ENCODE data around the gene SHE.
A peak's percentile ranks its signal among the peaks of the same experiment; 100 is the strongest.

The SHE gene

DNA sequence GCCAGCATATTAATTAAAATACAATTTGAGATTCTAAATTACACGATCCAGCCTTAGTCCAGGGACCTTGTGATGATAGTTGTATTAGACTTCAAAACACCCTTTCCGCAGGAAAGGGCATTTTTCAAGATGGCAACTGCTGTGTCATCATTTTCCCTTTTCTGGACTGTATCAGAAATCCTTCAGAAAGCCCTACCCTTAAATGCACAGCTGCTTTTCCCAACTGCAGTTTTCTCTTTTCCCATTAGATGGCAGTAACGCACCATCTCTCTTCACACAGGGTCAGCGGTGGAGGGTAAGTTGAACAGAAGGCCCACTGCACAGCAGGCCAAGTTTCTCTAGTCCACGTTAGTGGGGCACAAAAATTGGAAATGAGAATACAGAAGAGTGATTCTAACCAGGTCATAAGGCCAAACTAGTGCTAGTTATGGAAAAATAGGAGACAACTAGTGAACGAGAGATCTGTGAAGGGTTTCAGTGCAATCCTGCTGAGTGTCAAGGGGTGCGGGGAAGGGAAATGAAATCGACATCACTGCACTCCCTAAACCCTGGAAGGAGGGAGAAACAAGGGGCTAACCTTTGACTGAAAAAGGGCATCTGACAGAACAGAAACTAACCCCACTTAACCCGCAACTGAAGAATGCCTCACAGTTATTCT lies 22.3 kb downstream of the SHE start:
- peak in 2 of 3 experiments; percentile 24 to 42 for DNase-seq (ENCODE audit: low read depth in 3 of 3)

DNA sequence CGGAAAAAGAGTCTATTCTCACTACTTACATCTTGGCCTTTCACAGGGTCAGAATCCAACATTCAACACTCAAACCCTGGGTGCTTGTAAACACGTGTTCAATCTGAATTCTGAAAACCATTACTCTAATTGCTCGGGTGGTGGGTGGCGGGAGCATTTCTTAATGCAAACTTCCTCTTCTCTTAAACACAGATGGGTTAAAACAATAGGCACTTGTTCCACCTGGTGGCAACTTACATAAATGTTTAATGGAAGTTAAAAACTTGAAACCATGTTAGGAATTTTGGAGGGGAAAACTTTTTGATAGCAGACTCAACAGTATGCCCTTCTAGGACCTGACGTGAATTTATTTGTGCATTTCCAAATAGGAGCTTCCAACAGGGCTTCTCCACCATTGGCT lies 23.6 kb downstream of the SHE start:
- DNase-seq (ENCODE audit: low read depth in 3 of 3) = no peak

DNA sequence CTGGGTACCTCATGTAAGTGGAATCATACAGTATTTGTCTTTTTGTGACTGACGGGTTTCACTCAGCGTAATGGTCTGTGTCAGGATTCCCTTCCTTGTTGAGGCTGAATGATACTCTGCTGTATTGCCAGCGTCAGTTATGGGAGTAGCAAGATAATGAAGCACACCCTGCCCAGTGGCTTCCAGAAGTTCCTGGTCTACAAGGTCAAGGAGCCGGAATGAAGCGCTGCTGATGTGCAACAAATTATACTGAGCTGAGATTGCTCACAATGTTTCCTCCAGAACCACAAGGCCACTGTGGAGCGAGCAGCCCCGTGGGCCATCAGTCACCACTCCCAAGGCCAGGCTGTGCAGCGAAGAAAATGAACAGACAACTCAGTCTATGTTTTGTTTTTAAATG lies 24.2 kb downstream of the SHE start:
- no peak for DNase-seq (ENCODE audit: low read depth in 3 of 3)

DNA sequence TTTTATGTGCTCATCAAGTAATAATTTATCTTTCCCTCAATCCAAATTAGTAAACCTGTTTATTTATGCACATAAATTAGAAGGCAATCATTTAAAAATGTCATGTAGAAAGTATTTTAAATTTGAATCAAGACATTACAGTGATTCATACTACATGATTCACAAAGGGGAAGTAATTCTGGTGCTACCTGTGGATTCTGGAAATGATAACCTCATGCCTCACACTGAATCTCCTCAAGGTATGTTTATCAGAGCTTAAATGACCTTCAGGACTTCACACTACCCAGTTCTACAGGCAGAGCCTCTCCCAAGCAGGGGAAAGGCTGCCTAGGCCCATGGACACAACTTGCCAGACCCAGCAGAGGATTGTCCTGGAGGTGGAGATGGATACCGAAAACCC lies 25.4 kb downstream of the SHE start:
- DNase-seq (ENCODE audit: low read depth in 3 of 3) = no peak

DNA sequence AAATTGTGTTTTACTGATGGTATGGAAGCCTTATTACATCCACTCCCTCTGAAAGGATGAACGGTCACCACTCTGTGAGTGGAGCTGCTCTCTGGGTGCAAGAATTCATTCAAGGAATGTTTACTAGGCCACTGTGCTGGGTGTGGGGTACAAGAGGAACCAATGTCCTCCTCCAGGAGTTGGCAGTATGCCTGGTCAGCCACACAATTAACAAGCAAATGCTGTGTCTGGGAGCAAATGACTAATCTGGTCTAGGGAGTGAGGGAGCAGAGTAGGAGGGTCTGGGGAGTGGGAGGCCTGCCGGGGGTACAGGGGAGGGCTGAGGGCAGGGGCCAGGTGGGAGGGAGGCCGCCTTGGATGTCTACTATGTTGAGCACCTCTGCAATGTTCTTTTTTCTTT lies 27.4 kb downstream of the SHE start:
- no peak for DNase-seq (ENCODE audit: low read depth in 3 of 3)

DNA sequence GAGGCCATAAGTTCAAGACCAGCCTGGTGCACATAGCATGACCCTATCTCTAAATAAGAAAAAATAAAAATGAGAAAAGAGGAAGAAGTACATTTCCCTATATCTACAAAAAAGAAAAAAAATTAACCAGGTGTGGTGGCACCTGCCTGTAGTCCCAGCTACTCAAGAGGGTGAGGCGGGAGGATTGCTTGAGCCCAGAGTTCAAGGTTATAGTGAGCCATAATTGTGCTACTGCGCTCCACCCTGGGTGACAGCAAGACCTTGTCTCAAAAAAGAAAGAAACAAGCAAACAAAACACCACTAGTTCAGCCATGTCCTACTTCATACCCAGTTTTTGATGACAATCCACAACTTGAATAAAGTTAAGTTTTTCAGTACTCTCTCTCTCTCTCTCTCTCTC lies 30.9 kb downstream of the SHE start:
- no peak for DNase-seq (ENCODE audit: low read depth in 3 of 3)

DNA sequence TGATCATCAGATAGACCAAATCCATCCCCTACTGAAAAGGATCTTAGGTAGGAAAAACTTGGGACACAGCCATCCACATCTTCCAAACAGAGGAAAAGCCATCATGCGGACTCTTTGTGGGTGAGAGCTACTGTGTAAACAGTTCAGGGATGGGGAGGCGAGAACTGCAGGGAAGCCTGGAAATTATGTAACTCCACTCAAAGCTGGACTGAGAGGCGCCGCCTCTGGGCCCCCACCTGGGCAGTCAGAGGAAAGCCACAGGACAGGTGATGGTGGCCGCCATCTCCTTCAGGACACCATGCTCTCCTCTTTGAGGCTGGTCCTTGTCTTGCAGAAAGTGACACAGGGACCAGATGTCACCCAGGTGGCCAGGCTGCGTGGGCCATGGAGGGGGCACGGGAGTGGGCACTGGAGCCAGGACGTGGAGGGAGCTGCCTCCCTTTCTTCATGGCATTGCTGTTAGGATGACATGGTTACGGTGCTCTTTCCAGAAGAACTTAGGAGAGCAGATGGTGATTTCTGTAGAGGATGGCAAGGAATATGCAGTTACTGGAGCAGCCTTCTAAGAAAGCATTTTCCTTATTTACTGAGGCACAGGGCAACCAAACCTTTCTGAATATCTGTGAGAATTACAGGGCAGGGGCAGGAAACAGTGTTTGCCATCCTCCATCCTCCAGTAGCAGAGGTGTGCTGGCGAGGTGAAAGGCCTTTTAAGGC lies 32.2 kb downstream of the SHE start:
- no peak for DNase-seq (ENCODE audit: low read depth in 3 of 3)

DNA sequence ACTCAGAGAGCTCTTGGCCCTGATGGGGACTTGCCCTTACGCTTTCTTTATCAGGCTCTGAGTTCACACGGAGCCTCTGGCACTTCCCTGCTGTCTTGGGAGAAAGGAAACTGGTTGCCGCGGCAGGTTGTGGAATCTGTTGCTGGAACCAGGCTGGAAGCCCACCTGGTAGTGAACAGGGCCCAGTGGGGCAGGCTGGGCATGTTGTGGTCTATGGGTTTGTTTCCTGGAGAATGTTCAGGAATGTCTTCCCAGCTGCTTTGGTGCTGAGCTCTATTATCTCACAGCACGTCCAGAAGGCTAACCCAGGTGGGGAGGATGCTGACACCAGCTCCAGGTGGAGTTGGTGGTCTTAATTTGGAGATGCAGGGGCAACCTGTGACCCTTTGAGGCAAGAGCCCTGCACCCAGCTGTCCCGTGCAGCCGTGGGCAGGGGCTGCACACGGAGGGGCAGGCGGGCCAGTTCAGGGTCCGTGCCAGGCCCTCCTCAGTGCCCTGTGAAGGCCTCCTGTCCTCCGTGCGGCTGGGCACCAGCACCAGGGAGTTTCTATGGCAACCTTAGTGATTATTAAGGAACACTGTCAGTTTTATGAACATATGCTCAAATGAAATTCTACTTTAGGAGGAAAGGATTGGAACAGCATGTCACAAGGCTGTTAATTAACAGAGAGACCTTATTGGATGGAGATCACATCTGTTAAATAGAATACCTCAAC lies 33.5 kb downstream of the SHE start:
- DNase-seq (ENCODE audit: low read depth in 3 of 3) = no peak

DNA sequence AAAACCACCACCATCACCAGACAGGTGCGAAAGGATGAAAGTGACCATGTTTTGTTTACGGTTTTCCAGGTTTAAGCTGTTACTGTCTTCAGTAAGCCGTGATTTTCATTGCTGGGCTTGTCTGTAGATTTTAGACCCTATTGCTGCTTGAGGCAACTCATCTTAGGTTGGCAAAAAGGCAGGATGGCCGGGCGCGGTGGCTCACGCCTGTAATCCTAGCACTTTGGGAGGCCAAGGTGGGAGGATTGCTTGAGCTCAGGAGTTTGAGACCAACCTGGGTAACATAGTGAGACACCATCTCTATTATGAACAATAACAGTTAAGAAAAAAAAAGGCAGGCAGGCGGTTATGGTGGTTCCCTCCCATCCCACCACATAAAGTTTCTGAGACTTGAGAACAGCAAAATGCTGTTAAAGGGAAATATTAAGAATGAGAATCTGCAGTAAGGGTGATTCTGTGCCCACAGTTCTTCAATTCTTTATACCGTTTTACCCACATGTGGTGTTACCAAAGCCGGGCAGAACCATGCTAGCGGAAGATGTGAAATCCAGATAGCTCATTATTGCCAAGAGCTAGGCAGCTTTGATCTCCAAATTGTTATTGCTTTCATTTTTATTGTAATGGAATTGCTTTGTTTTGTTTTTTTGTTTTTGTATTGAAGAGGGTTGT lies 34.6 kb downstream of the SHE start:
- DNase-seq (ENCODE audit: low read depth in 3 of 3) = no peak

DNA sequence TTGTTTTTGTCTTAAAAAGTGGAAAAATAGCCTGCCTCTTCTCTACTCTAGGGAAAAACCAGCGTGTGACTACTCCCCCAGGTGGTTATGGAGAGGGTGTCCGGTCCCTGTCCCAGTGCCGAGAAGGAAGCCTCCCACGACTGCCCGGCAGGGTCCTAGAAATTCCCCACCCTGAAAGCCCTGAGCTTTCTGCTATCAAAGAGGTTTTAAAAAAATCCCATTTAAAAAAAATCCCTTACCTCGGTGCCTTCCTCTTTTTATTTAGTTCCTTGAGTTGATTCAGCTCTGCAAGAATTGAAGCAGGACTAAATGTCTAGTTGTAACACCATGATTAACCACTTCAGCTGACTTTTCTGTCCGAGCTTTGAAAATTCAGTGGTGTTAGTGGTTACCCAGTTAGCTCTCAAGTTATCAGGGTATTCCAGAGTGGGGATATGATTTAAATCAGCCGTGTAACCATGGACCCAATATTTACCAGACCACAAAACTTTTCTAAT lies 35.2 kb downstream of the SHE start:
- DNase-seq (ENCODE audit: low read depth in 3 of 3) = no peak

DNA sequence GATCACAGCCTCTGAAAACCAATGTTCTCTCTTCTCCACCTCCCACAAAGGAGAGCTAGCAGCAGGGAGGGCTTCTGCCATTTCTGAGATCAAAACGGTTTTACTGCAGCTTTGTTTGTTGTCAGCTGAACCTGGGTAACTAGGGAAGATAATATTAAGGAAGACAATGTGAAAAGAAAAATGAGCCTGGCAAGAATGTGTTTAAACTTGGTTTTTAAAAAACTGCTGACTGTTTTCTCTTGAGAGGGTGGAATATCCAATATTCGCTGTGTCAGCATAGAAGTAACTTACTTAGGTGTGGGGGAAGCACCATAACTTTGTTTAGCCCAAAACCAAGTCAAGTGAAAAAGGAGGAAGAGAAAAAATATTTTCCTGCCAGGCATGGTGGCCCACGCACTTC lies 36.0 kb downstream of the SHE start:
- no peak for DNase-seq (ENCODE audit: low read depth in 3 of 3)

DNA sequence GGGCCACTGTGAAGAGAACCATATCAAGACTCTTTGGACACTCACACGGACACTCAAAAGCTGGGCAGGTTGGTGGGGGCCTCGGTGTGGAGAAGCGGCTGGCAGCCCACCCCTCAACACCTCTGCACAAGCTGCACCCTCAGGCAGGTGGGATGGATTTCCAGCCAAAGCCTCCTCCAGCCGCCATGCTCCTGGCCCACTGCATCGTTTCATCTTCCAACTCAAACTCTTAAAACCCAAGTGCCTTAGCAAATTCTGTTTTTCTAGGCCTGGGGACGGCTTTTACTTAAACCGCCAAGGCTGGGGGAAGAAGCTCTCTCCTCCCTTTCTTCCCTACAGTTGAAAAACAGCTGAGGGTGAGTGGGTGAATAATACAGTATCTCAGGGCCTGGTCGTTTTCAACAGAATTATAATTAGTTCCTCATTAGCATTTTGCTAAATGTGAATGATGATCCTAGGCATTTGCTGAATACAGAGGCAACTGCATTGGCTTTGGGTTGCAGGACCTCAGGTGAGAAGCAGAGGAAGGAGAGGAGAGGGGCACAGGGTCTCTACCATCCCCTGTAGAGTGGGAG lies 36.5 kb downstream of the SHE start:
- DNase-seq (ENCODE audit: low read depth in 3 of 3) = no peak

DNA sequence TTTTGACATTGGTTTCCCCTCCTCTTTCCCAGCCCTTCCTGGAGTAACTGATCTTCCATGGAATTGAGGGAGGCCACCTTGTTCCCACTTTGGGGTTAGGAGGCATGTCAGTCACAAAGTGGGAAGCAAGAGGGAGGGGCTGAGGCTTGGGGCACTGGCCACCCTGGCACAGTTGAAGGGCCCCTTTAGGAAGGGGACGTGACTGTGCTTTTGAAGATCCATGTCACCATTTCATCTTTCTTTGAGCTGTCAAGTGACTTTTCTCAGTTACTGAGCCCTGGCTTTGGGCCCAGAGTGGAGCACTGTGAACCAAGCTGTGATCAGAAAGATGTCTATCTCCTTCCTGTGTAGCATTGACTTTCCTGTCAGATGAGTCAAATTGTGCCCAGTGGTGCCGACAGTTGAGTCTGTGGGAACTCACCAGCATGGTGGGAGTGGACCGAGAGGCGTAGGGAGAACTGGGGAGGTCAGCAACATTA lies 38.7 kb downstream of the SHE start:
- DNase-seq (ENCODE audit: low read depth in 3 of 3) = peak in 2 of 3 experiments; percentile 35 to 38

DNA sequence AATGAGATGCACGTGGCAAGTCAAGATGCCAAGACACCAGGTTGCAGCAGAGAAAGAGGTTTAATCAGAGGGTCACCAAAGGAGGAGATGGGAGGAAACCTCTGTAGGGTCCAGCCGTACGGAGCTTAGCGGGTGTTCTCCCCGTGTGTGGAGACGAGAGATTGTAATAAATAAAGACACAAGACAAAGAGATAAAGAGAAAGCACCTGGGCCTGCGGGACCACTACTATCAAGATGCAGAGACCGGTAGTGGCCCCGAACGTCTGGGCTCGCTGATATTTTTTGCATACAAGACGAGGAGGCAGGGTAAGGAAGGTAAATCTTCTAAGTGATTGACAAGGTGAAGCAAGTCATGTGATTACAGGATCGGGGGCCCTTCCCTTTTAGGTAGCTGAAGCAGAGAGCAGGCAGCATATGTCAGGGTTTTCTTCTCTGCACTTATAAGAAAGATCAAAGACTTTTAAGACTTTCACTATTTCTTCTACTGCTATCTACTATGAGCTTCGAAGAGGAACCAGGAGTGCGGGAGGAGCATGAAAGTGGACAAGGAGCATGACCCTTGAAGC lies 41.4 kb downstream of the SHE start:
- DNase-seq (ENCODE audit: low read depth in 3 of 3) = no peak

DNA sequence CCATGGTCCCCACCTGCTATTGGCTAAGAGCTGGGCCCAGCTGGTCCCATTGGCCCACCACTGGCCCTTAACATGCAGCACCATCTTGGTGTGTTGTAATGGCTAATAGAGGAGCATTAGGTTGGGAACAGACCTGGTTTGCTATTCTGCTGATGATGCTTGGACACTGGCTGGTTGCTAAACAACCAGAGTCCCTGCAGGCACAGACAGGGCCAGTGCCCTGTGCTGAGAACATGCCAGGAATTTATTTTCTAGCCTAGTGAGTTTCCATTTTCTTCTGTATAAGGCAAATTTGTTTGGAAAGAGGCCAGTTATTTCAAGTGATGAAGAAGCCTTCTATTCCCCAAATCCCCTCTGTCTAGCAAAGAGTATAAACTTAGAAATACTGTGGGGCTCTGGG lies 43.1 kb downstream of the SHE start:
- DNase-seq (ENCODE audit: low read depth in 3 of 3) = no peak

DNA sequence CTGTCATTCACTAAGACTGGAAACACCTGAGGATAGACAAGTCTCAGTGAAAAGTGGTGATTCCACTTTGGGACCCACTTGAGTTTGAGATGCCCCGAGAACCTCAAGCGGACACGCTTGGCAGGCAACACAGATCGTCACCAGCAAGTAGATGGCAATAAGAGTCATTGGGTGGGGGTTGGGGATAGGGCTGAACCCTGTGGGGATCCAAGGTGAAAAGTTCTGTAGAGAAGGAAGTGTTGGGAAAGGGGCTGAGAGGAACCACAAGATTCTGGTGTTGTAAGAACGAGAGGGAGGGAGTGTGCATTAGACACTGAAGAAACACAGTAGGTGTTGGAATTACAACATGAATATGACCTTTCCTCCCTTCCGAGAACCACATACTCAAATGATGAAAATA lies 45.6 kb downstream of the SHE start:
- no peak for DNase-seq (ENCODE audit: low read depth in 3 of 3)

DNA sequence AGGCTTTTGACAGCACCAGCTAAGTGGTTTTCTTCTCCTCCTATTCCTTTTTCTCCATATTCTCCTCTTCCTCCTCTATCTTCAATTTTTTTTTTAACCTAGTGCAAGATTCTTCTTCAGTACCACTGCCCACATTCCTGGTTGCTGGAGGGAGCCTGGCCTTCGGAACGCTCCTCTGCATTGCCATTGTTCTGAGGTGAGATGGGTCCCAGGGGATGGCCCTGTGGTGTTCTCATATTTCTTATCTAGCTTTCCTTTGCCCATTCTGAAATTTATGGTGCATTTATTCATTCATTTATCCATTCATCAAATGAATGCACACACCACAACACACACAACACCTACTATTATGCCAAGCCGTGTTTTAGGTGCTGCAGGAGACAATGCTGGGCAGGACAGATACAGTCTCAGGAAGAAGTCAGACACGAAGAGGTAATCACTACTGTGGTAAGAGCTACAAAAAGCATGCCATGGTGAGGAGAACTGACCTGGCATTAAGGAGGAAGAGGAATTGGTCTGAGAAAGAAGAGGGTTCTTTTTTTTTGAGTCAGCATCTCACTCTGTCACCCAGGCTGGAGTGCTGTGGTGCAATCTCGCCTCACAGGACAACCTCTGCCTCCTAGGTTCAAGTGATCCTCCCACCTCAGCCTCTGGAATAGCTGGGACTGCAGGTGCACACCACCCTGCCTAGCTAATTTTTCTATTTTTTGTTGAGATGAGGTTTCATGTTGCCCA lies 47.7 kb downstream of the SHE start:
- DNase-seq (ENCODE audit: low read depth in 3 of 3) = no peak

DNA sequence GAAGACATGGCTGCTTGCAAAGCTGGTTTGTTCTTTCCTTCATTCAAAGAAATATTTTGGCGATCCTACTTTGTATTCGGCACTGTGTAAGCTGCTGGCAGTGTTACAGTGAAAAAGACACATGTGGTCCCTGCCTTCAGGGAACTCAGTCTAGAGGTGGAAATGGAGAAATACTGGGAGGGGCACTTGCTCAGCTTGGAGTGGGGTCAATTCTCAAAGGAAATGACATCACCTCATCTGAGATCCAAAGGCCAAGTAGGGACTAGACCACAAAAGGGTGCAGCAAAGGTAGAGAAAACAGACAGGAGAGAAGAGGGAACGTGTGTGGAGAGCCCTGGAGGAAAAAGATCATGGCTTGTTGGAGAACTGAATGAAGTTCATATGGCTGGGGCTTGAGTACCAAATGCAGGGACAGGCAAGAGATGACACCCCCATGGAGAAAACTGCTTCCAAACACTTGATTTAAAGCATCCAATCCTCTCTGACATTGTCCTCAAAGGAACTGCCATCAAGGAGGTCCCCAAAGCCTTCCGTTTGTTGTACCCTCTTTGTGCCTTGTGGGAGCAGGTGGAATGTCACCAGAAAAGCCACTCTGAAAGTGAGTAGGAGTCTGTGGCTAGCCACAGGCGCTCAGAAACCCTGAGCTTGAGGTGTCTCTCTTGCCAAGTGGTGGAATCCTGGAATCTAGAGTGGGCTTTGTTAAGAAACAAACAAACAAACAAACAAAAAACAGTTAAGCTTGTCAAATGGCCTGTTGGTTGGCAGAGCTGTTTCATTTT lies 48.4 kb downstream of the SHE start:
- DNase-seq (ENCODE audit: low read depth in 3 of 3) = no peak

DNA sequence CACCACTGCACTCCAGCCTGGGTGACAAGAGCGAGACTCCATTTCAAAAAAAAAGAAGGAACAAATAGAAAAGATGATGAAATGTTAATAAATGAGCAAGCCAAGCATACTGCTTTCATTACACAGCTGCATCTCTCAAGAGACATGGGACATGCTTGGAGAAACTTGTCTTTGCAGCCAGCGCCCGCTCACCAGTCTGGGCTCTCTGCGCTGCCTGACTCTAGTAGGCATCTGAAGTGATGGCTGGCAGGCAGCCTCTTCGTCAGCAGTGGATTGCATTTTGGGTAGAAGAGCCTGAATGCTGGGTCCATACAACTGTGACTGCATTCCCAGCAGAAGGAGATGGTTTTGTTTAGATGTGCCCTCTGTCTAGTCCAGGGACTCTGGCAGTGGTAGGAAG lies 49.1 kb downstream of the SHE start:
- DNase-seq (ENCODE audit: low read depth in 3 of 3) = no peak

DNA sequence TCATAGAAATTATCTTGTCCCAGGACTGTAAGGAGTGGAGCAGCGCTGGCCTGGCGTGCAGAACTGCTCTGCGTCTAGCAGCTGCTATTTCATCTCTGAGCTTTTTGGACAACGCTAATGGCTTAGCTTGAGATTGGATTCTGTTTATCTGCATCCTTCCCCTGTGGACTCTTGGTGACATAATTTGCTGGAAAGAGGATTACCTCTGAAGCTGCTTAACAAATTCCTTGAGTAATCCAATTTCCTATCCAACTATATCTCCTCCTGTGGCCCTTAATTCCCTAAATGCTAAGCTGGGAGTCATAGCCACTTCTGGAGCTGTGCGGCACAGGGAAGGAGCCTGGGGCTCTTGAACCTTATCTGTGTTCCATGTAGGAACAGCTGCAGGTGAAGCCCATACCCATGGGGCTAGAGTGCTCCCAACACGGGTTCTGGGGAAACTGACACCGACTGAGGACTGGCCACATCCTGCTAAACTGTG lies 53.8 kb downstream of the SHE start:
- no peak for DNase-seq (ENCODE audit: low read depth in 3 of 3)
